Testis (tissue), 2 donors: ENCODE data around the gene UBE2U.

Experiments
- CTCF ChIP-seq, 3 experiments: fragments of 450-650 bp in 2 of 3; fragments of 200-600 bp in 1 of 3; sonication (generic) in 1 of 3; IDR thresholded peaks; one replicate each; pipeline ENCODE4 v1.5.1; 2016 to 2019; ENCODE audit warnings: antibody characterized with exemption in 3 of 3, mild to moderate bottlenecking in 2 of 3, moderate library complexity in 1 of 3
- POLR2A ChIP-seq: fragments of 450-650 bp; IDR thresholded peaks from one replicate; pipeline ENCODE4 v1.6.1; 2017; ENCODE audit warnings: antibody characterized with exemption, mild to moderate bottlenecking, moderate library complexity

GRCh38 chr1:64161357-64161941 lies 42.0 kb upstream of the UBE2U start:
- TF ChIP-seq POLR2A (no peak), CTCF (IDR thresholded peaks at IDR 0.05) (no peak)
